NCI-H2081 treated with DMSO at 0.1 percent for 48 hours (cell line): ENCODE measurements around the gene LRIG2.

Experiments used
- DNase-seq: peaks from one replicate; lab custom pipeline; 2025; lab: John Stamatoyannopoulos, UW

Gene LRIG2

DNA sequence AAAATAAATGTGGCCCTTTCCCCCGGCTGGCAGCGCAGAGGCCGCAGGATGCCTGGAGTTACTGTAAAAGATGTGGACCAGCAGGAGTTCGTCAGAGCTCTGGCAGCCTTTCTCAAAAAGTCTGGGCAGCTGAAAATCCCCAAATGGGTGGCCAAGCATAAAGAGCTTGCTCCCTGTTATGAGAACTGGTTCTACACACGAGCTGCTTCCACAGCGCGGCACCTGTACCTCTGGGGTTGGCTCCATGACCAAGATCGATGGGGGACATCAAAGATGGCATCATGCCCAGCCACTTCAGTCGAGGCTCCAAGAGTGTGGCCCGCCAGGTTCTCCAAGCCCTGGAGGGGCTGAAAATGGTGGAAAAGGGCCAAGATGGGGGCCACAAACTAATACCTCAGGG is 95.9 kb downstream of the LRIG2 start:
- DNase-seq = no peak

DNA sequence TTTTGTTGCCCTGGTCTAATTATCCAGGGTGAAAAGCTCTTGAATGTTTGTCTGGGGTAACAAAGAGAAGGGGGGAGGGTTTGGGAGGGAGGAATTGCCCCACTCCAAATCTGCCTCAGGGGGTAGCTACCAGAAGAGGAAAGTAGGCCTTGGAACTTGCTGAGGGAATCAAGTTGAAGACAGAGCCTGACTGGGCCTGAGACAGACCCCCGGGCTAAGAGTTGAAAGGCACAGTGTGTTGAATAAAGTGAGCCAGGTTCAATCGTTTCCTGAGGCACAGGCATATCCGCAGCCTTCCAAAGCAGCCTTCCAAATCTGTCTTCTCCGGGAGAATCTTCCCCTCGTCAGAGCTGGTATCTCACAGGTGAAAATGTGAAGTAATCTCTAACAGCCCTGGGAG is 96.6 kb downstream of the LRIG2 start:
- no peak for DNase-seq

DNA sequence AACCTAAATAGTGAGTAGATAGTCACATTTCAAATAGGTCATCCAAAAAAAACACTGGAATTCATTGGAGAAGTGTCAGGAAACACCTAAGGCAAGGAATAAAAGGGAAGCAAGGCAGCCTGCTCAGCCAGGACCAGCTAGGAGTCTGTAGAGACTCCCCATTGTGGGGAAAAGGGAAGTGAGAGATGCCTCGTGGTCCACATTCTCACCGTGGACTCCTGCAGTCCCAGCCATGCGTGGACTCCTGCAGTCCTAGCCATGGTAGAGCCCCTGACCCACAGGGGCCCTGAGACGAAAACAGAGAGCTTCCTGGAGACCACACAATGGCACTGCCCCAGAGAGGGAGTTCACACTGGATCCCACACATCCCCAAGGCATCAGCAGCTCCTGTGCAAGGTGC is 97.5 kb downstream of the LRIG2 start:
- no peak for DNase-seq

DNA sequence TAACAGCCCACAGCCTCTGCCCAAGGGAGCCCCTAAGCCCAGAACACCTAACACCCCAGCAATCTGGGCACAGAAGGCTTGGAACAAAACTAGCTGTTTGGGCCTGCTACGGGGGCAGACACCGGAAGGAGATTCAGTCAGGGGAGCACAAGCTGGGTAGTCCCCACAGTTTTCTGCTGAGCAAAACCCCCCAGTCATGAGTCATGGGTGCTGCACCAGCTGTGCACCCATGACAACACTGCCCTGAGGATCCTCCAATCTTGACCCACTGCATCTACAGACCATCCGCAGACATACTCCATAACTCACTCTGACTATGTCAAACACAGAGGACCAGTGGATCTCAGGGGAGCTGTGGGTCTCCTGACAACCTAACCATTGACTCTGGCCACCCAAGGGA is 105.1 kb downstream of the LRIG2 start:
- no peak for DNase-seq

DNA sequence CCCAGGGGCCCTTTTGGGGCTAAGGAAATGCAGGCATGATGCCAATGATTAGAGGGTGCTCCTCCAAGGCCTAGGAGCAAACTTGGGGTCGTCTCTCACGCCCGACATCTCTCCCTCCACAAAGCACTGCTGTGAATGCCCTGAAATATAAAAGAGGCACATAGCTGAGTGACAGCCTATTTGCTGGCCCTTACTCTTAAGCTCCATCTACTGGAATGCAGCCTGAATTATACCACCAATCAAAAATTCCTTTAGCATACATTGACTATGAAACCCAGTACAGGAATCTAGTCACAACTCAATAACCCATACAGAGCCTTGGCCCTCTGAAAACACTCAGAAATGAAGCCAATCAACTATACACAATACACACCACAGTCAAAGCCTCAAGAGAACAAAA is 105.5 kb downstream of the LRIG2 start:
- no peak for DNase-seq
